ENCODE measurements around the gene MEX3B.

The MEX3B gene

DNA sequence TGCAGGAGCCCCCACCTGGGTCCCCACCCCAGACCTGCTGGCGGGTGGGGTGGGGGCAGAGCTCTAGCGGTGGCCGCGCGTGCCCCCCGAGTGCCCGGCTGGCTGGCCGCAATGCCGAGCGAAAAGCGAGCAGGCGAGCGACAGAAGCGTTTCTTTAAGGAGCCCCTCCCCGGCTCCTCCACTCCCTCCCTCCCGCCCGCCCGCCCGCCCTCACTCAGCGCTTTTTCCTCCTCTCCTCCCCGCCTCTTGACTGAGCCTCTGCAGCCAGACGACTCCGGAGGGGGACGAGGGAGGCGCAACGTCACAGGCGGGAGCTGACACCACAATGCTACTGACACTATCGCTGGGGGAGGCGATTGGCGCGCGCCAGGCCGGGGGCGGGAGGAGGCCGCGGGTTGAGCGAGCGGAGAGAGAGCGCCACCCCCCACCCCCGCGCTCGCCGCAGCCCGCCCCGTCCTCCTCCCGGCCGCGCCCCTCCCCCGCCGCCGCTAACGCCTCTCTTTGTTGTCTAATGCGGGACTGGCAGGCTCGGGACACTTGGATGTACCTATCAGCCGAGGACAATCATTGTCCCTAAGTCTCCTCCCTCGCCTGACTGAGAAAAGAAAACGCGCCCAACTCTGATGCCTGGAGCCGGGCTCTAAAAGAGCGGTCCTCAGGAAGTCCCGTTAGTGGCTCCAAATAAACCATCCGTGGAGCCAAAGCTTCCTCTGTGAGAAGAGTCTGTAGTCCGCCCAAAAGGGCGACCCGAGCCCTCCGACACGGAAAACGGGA, at the start of gene MEX3B:
MEX3B (minus strand) TSS at position 127 of the 774 bp plus-strand sequence. CDS start 313 bp downstream, outside the sequence.
- DNase-seq (ENCODE audit: low spot score), result peak; percentile 97

- DNase-seq (ENCODE audit: low spot score), result no peak
Measured at GRCh38 chr15:82093774-82094211, 48.0 kb upstream of the MEX3B start.

DNA sequence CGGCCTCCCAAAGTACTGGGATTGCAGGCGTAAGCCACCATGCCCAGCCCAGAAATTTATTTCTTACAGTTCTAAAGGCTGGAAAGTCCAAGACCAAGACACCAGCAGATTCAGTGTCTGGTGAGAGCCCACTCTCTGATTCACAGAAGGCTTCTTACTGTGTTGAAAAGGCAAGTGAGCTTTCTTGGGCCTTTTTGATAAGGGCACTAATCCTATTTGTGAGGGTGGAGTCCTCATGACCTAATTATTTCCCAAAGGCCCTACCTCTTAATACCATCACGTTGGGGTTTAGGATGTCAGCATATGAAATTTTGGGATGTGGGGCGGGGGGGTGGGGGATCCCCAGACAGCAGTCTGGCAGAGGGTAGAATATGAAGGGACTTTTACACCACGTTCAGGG, 47.5 kb upstream of the MEX3B start:
- no peak for DNase-seq (ENCODE audit: low spot score)

- DNase-seq (ENCODE audit: low spot score), result no peak
Measured at GRCh38 chr15:82091636-82092140, 45.9 kb upstream of the MEX3B start.

- DNase-seq (ENCODE audit: low spot score), result no peak
Measured at GRCh38 chr15:82086243-82086995, 40.6 kb upstream of the MEX3B start.

DNA sequence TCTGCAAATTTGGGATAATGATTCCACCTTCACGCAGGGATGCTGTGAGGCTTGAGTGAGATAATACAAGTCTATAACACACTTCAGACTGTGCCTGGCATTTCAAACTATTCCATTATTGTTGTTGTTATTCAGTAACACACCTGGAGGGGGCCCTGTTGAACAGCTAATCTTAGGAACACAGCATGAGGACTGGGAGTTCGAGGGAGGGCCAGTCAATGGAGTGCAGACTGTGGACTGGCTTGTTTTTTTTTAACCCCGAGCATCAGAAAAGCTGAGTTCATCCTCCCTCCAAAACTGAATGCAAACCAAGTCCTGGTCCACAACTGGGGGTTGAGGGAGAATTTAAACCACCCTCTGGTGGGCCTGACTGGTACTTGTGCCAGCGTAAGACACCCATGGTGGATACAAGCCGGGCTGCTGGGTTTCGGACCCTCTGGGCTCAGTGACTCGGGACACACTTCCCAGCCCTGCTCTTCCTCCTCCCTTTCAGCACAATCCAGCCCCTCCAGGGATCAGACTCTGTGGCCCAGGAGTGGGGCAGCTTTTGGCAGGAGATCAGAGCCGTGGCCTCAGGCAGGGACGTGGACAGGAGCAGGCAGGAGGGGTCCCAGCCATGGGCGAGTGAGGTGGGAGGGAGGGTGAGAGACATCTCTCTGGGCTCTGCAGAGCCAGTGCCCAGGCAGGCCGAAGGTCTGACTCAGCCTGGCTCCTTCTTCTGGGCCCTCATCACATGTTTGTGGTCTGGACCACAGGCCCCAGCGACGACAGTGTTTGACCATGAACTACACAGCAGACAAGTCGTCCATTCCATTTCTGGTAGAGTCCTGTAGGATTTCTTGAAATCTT, 36.3 kb upstream of the MEX3B start:
- DNase-seq (ENCODE audit: low spot score), result peak; percentile 7

DNA sequence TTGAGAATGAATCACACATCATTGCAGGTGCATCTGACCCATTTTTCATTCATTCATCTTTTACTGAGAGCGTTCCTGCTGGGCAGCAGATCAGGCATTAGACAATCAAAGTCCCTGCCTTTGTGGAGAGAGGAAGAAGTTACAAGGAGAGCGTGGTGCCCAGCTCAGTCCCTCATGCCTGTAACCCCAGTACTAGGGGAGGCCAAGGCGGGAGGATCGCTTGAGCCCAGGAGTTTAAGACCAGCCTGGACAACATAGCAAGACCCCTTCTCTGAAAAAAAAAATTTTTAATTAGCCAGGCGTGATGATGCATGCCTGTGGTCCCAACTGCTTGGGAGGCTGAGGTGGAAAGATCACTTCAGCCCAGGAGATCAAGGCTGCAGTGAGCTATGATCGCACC, 35.0 kb upstream of the MEX3B start:
- DNase-seq (ENCODE audit: low spot score), result no peak

- no peak for DNase-seq (ENCODE audit: low spot score)
Measured at GRCh38 chr15:82079736-82080135, 33.9 kb upstream of the MEX3B start.

GRCh38 chr15:82074610-82075009, 28.8 kb upstream of the MEX3B start:
- DNase-seq (ENCODE audit: low spot score), result no peak

DNA sequence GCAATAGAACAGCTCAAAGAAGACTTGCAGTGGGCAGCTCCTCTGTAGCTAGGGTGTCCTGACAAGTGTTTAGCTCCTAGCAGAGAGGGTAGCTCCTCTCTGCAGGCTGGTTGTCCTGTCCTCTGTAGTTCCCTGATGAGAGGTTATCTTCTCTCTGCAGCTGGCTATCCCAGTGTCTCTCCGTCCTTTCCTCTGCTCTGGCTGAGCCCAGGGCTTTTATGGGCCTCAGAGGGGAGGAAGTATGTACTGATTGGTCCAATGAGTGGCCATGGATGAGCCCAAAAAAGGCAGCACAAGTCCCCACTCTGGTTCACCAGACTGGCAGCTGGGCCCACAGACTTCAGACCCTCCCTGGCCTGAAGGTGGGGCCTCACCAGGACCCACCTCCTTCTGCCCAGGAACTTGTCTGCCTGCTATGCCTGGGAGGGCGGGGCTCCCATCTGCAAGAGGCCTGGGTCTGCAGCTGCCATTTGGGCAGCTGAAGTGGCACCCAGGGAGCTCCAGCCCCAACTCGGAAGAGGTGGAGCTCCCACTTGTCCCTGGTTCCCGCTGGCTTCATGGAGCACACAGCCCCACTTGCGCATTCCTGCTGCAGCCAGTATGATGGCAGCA, 27.2 kb upstream of the MEX3B start:
- no peak for DNase-seq (ENCODE audit: low spot score)

DNA sequence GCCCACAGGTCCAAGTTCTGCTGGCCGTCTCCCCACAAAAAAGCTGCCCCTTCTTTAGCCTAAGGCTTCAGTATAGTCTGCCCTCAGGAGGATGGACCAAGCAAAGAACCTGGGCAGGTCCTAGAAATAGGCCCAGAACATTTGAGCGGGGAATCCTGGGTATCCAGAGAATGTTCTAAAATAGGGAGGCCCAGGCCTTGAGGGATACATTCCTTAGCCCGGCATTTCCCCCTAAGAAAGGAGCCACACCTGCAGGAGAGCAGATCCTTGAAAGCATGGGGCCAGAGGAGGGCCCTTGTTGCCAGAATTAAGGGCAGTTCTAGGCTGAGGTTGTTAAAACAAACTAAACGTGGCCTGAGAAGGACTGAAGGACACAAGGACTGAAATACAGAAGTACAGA, 20.6 kb upstream of the MEX3B start:
- DNase-seq (ENCODE audit: low spot score), result no peak

DNA sequence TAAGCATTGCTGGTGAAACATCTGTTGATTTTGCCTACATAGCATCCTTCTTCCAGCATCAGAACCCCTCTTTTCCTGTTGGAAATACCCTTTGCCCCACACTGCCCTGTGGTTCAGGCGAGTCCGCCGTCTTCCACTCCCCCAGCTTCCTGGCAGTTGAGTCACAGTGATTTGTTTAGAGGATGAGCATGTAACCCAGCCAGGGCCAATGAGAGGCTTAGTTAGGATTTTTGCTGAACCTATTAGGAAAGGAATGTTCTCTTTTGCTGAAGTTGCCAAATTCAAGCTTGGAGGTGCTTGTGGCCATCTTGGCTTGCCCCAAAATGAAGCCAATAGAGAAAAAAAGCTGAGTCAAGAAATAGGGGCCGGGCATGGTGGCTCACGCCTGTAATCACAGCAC, 19.0 kb upstream of the MEX3B start:
- no peak for DNase-seq (ENCODE audit: low spot score)

DNA sequence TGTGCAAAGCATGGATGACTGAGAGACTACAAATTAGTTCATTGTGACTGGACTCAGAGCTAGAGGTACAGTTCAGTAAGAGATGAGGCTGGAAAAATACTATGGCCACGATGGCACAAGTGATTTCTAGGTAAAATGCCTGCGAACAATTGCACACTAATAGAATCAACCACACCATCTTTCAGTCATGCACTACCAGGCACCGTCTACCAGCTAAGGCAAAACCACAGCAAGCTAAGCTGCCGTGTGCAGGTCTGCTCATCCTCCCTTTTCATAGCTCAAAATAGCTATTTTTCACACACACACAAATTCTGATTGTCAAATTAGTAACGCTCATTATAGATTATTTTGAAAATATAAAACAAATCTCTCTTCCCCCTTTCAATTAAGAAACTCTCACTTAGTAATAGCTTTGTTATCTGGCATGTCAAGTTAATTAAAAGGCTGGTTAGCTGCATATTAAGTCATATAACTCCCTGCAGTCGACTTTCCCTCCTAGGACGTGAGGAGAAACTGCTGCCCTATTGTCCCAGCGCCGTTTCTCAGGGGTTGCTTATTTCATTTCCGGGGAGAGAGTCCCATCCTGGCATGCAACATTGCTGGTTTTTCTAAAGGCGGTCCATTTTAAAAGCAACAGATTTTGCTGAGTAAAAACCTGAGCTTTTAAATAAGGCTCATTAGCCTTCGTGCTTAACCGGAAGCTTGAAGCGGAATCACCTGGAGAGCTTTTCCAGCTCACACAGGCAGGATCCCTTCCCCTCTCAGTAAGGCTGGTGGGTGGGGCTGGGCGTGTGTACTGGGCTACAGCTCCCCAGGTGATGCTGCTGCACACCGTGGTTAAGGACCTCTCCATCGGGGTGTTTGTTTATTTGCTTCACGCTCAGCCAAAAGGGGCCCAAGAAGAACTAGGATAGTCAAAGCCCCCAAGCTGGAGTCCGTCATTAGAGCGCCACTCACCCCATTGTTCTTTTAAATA, 16.9 kb upstream of the MEX3B start:
- no peak for DNase-seq (ENCODE audit: low spot score)

GRCh38 chr15:82060817-82061216, 15.0 kb upstream of the MEX3B start:
- DNase-seq (ENCODE audit: low spot score), result no peak

GRCh38 chr15:82058517-82059204, 12.8 kb upstream of the MEX3B start:
- DNase-seq (ENCODE audit: low spot score), result no peak

DNA sequence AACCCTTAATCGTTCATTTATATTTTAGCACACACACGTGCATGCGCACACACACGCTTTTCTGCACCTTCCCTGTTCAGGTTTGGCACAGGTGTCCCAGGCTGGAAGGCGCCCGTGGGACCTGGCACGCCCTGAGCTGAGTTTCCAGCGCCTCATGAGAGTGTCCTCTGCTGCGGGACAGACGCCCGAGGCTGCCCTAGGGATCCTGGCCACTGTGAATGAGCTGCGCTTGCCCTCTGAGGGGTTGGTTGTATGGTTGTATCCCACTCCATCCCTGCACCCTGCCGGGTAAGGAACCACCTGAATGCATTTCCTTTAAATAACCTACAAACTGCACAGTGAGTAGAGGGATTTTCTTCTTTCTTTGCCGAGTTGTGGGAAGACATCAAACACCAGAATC, 12.2 kb upstream of the MEX3B start:
- no peak for DNase-seq (ENCODE audit: low spot score)

- DNase-seq (ENCODE audit: low spot score), result no peak
Measured at GRCh38 chr15:82056958-82057823, 11.4 kb upstream of the MEX3B start.

DNA sequence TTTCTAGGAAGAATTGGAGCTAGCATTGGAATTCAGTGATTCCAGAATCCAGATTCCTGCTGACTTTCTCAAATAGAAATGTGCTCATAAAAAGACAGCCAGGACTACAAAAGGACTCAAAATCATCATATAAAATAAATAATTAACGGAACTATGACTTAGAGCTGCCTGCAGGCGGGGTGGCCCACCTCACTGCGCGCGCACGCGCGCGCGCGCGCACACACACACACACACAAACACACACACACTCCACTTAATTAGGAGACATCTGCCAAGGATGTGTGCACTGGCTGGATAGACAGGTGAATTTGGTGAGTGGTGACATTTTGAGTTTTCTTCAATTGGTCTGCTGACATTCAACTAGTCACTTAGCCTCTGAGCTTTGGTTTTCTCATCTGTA, 6.9 kb upstream of the MEX3B start:
- no peak for DNase-seq (ENCODE audit: low spot score)

- DNase-seq (ENCODE audit: low spot score), result no peak
Measured at GRCh38 chr15:82051664-82052063, 5.8 kb upstream of the MEX3B start.
